DND-41 (cell line): ENCODE data around the gene VPS4B.
A peak's percentile ranks its signal among the peaks of the same experiment; 100 is the strongest.

Source experiments
- ATAC-seq: fragments of 200-7000 bp; cut with Tn5 transposase; 3 replicates; pipeline ENCODE4 v1.9.1; 2021; ENCODE audit warnings: low read depth; ENCODE audit not compliant: insufficient read depth
- DNase-seq: peaks from one replicate; pipeline ENCODE4 v3.0.0-alpha.2; 2020
- H2AFZ ChIP-seq: 2 replicates; pipeline ENCODE4 v1.6.0; 2012; ENCODE audit warnings: low read depth, low read length
- H3K27ac ChIP-seq: 2 replicates; pipeline ENCODE4 v1.5.1; 2012; ENCODE audit warnings: low read length, inconsistent platforms
- H3K27me3 ChIP-seq: fragments of 200-600 bp; sonication (generic); 2 replicates; pipeline ENCODE4 v1.6.0; 2012; ENCODE audit warnings: low read length, mild to moderate bottlenecking, inconsistent platforms; ENCODE audit not compliant: insufficient read depth, poor library complexity
- H3K36me3 ChIP-seq: 2 replicates; pipeline ENCODE4 v1.5.1; 2012; ENCODE audit warnings: low read length, inconsistent platforms; ENCODE audit not compliant: insufficient read depth
- H3K4me1 ChIP-seq: 2 replicates; pipeline ENCODE4 v1.5.1; 2012; ENCODE audit warnings: mild to moderate bottlenecking, low read length; ENCODE audit not compliant: insufficient read depth
- H3K4me2 ChIP-seq: 2 replicates; pipeline ENCODE4 v1.6.0; 2012; ENCODE audit warnings: mild to moderate bottlenecking, moderate library complexity, low read length, inconsistent platforms; ENCODE audit not compliant: insufficient read depth
- H3K4me3 ChIP-seq, 2 experiments: fragments of 200-600 bp in 1 of 2; shearing (Covaris generic) in 1 of 2; 2 replicates each; pipeline ENCODE4 v1.5.1; 2012 to 2016; ENCODE audit warnings: inconsistent platforms in 2 of 2, low read length in 2 of 2, mild to moderate bottlenecking in 2 of 2, low read depth in 1 of 2, moderate library complexity in 1 of 2
- H3K79me2 ChIP-seq: 2 replicates; pipeline ENCODE4 v1.6.0; 2012; ENCODE audit warnings: low read length, inconsistent platforms; ENCODE audit not compliant: insufficient read depth
- H3K9ac ChIP-seq: 2 replicates; pipeline ENCODE4 v1.6.0; 2012; ENCODE audit warnings: low read depth, mild to moderate bottlenecking, inconsistent platforms, low read length, moderate library complexity
- H3K9me3 ChIP-seq: 2 replicates; pipeline ENCODE4 v1.5.1; 2012; ENCODE audit warnings: low read length, moderate library complexity, mild to moderate bottlenecking, inconsistent platforms; ENCODE audit not compliant: insufficient read depth, severe bottlenecking
- H4K20me1 ChIP-seq: 2 replicates; pipeline ENCODE4 v1.6.0; 2012; ENCODE audit warnings: low read length; ENCODE audit not compliant: insufficient read depth
- CTCF ChIP-seq: IDR thresholded peaks from 2 replicates; pipeline ENCODE4 v1.5.1; 2012; ENCODE audit warnings: borderline replicate concordance, low read length, moderate library complexity, mild to moderate bottlenecking; ENCODE audit not compliant: poor library complexity, severe bottlenecking; ENCODE audit errors: extremely low read depth
- EZH2 ChIP-seq: IDR thresholded peaks from 3 replicates; pipeline ENCODE4 v1.6.1; 2012; ENCODE audit warnings: borderline replicate concordance, low read depth, mild to moderate bottlenecking, moderate library complexity, low read length, inconsistent platforms; ENCODE audit not compliant: severe bottlenecking

VPS4B gene

GRCh38 chr18:63379639-63379962, 42.7 kb downstream of the VPS4B start:
- Histone ChIP-seq H3K9ac (no peak overlapping the region), H4K20me1 (no peaks in the 10 kb centered on the region), H3K4me2 (no peak overlapping the region), H3K4me3 (no peak overlapping the region), H3K27ac (no peak overlapping the region), H3K4me1 (peaks cover 6% of the 10 kb centered on the region; the same call in 1 of the 2 replicates), H3K27me3 (no peaks in the 10 kb centered on the region), H3K79me2 (no peaks in the 10 kb centered on the region), H3K36me3 (0 out of 2 replicates have a peak, but pooled peaks cover 4% of the 10 kb centered on the region), H3K9me3 (no peaks in the 10 kb centered on the region), H2AFZ (peak overlapping the region; percentile 37; the same call in 1 of the 2 replicates)
- ATAC-seq, result no peak
- TF ChIP-seq CTCF, result no peak
- no peak for DNase-seq

GRCh38 chr18:63378919-63379638, 43.2 kb downstream of the VPS4B start:
- H3K36me3 ChIP-seq, result 0 out of 2 replicates have a peak, but pooled peaks cover 1% of the 10 kb centered on the region
- H2AFZ ChIP-seq, result peak overlapping the region; percentile 37
- no peaks in the 10 kb centered on the region for H3K9me3 ChIP-seq
- H3K27ac ChIP-seq, result no peak overlapping the region
- no peak overlapping the region for H3K4me3 ChIP-seq
- no peak for TF ChIP-seq EZH2
- TF ChIP-seq CTCF, result no peak
- ATAC-seq (0 out of 3 replicates have a peak, but pooled peaks have one; percentile 33), DNase-seq (no peak)
- H3K9ac ChIP-seq, result no peak overlapping the region
- H3K79me2 ChIP-seq, result no peaks in the 10 kb centered on the region
- H3K4me1 ChIP-seq, result peaks cover 6% of the 10 kb centered on the region; the same call in 1 of the 2 replicates
- H3K27me3 ChIP-seq, result no peaks in the 10 kb centered on the region
- H3K4me2 ChIP-seq, result peak overlapping the region; percentile 1; the same call in 1 of the 2 replicates
- no peaks in the 10 kb centered on the region for H4K20me1 ChIP-seq

- Histone ChIP-seq H3K9ac (no peak overlapping the region), H3K36me3 (no peaks in the 10 kb centered on the region), H3K4me3 (no peak overlapping the region), H3K4me1 (peaks cover 6% of the 10 kb centered on the region; the same call in 1 of the 2 replicates), H3K4me2 (no peak overlapping the region), H3K27me3 (no peaks in the 10 kb centered on the region), H4K20me1 (no peaks in the 10 kb centered on the region), H2AFZ (no peak overlapping the region), H3K27ac (no peak overlapping the region), H3K79me2 (no peaks in the 10 kb centered on the region), H3K9me3 (no peaks in the 10 kb centered on the region)
- ATAC-seq, result no peak
- no peak for DNase-seq
- TF ChIP-seq CTCF, result no peak
- TF ChIP-seq EZH2, result no peak
Measured at GRCh38 chr18:63377275-63377980, 44.8 kb downstream of the VPS4B start.
